ENCODE results near the gene SEC62.
A peak's percentile ranks its signal among the peaks of the same experiment; 100 is the strongest.

The SEC62 gene, protein sequence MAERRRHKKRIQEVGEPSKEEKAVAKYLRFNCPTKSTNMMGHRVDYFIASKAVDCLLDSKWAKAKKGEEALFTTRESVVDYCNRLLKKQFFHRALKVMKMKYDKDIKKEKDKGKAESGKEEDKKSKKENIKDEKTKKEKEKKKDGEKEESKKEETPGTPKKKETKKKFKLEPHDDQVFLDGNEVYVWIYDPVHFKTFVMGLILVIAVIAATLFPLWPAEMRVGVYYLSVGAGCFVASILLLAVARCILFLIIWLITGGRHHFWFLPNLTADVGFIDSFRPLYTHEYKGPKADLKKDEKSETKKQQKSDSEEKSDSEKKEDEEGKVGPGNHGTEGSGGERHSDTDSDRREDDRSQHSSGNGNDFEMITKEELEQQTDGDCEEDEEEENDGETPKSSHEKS

DNA sequence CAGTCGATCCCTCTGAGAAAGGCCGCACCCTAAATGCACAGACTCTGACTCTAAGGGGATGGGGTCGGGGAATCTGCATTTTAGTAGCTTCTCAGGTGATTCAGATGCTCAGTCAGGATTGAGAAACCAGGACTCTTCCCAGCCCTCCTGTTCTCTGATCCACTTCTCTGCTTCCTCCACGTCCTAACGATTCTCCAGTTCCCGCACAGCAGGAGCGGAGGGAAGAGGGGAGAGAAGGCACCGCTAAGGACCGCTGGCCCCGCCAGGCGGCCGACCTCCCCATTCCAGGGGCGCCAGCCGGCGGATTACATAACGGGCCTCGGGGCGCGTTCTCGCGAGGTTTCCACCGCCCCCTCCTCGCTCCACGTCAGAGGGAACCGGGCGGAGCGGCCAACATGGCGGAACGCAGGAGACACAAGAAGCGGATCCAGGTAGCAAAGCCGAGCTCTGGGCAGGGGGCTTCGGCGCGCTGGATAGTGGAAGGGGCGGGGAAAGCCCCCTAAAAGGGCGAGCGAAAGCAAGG is at the start of gene SEC62:
TSS of gene SEC62 (plus strand) at position 380 of the 523 bp plus-strand sequence. CDS start at position 396, 16 bp downstream.
- TF ChIP-seq CTCF (IDR thresholded peaks at IDR 0.05), result peak; percentile 55

DNA sequence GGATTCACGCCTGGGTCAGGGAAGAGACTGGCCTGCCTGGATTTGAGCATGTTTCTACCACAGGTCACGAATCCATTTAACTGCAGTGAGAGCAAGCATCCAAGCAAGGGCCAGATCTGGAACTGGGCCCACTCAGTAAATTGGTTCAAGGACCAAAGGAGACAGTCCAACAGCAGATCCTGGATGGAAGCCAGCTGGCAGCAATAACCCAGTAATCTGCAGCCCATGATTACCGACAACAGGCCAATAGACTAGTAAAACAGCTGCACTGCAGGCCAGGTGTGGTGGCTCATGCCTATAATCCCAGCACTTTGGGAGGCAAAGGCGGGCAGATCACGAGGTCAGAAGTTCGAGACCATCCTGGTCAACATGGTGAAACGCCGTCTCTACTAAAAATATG is 43.4 kb upstream of the SEC62 start:
- no peak for TF ChIP-seq CTCF (IDR thresholded peaks at IDR 0.05)

GRCh38 chr3:169923831-169924230 is 42.8 kb upstream of the SEC62 start:
- no peak for TF ChIP-seq CTCF (IDR thresholded peaks at IDR 0.05)

GRCh38 chr3:169929830-169930519 is 36.6 kb upstream of the SEC62 start:
- peak; percentile 16; the same call in 1 of the 2 replicates for TF ChIP-seq CTCF (IDR thresholded peaks at IDR 0.05)

- TF ChIP-seq CTCF (IDR thresholded peaks at IDR 0.05), result no peak
Measured at GRCh38 chr3:169930843-169931242, 35.8 kb upstream of the SEC62 start.

DNA sequence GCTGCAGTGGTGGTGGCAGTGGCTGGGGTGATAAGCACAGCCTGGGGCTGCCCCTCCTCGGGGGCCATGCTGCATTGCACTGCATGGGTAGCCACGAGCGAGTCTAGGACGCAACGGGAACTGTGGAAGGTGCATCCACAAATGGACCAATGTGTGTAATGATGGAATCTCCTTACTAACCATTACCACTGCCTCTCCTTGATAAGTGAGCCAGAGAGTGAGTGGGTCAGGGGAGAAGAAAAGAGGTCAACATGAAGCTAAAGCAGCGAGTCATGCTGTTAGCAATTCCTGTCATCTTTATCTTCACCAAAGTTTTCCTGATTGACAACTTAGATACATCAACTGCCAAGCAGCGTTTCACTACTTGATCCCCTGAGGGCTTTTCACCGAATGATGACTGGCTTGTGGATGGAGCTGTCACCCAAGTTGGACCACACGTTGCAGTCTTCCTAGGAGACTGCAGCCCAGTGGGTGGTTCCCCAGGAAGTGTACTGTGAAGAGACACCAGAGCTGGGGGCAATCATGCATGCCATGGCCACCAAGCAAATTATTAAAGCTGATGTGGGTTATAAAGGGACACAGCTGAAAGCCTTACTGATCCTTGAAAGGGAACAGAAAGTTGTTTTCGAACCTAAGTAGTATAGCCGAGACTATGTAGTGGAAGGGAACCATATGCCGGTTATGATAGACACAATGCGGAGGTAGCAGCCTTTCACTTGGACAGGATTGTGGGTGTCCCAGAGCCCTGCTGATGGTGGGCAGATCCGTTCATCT is 34.7 kb upstream of the SEC62 start:
- TF ChIP-seq CTCF (IDR thresholded peaks at IDR 0.05), result no peak

DNA sequence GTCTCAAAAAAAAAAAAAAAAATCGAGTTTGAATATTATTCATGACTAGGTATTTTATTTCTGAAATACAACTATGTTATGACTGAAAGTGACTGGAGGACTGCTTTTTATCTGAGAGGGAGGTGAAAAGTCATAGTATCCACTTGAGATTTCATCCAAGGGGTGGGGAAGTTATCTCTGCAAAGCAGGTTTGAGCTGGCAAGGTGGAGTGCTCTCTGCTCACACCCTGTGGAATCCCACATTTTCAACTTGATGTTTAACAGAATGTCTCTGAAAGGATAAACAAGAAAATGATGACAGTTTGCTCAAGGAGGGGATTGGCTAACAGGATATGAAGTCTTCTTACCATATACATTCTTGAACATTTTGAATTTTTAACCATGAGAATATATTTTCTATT is 27.3 kb upstream of the SEC62 start:
- no peak for TF ChIP-seq CTCF (IDR thresholded peaks at IDR 0.05)
